A673 (cell line): ENCODE data around the gene PHF19. TPM values are rescaled to one million over a fixed set of nuclear protein-coding genes. Genes with fewer than 3 reads are reported as not detected.

Experiments
- BruUV-seq: library from RNA; stranded (reverse); fragments of 400-500 nt; replicated peaks from 2 replicates; lab custom pipeline; 2021; lab: Mats Ljungman, UMichigan
- CTCF ChIA-PET: fragments of 300-600 bp; sonication (Branson Sonifier 250); formaldehyde crosslinking; loops from one replicate; lab custom pipeline; 2022; ENCODE audit warnings: antibody characterized with exemption; lab: Charles Lee
- POLR2A ChIA-PET: fragments of 300-600 bp; sonication (Branson Sonifier 250); formaldehyde crosslinking; loops from one replicate; lab custom pipeline; 2022; ENCODE audit warnings: antibody characterized with exemption; ENCODE audit not compliant: low non-redundant PET; lab: Charles Lee
- DNase-seq: peaks from one replicate; pipeline ENCODE4 v3.0.0-alpha.2; 2015; ENCODE audit warnings: low spot score
- H3K27ac ChIP-seq: fragments of 200-600 bp; sonication (generic); 2 replicates; pipeline ENCODE4 v1.5.1; 2016; ENCODE audit warnings: mixed run types, low read depth, mild to moderate bottlenecking, mixed read lengths, antibody characterized with exemption, low read length; ENCODE audit not compliant: poor library complexity, severe bottlenecking
- H3K27me3 ChIP-seq: fragments of 200-600 bp; sonication (generic); replicated peaks from 2 replicates; pipeline ENCODE4 v1.6.1; 2017; ENCODE audit warnings: mixed run types, low read depth, mild to moderate bottlenecking, mixed read lengths, antibody characterized with exemption, low read length; ENCODE audit not compliant: insufficient read depth, poor library complexity
- H3K36me3 ChIP-seq: fragments of 200-600 bp; sonication (generic); 2 replicates; pipeline ENCODE4 v1.6.1; 2016; ENCODE audit warnings: mixed run types, mild to moderate bottlenecking, mixed read lengths, antibody characterized with exemption, low read length; ENCODE audit not compliant: insufficient read depth, poor library complexity, severe bottlenecking
- H3K4me1 ChIP-seq: fragments of 200-600 bp; sonication (generic); 2 replicates; pipeline ENCODE4 v1.6.1; 2017; ENCODE audit warnings: mixed run types, mild to moderate bottlenecking, mixed read lengths, antibody characterized with exemption, low read length; ENCODE audit not compliant: insufficient read depth, poor library complexity, severe bottlenecking
- H3K4me3 ChIP-seq: fragments of 200-600 bp; sonication (generic); 2 replicates; pipeline ENCODE4 v1.5.1; 2016; ENCODE audit warnings: low read depth, mixed run types, mild to moderate bottlenecking, mixed read lengths, low read length; ENCODE audit not compliant: poor library complexity, severe bottlenecking
- H3K9me3 ChIP-seq: fragments of 200-600 bp; sonication (generic); 2 replicates; pipeline ENCODE4 v1.6.1; 2016; ENCODE audit warnings: mixed run types, low read depth, mild to moderate bottlenecking, mixed read lengths, antibody characterized with exemption, low read length; ENCODE audit not compliant: poor library complexity, severe bottlenecking
- CTCF ChIP-seq: fragments of 300-800, 200-600 bp; sonication (generic); conservative IDR thresholded peaks from 2 replicates; pipeline ENCODE4 v1.5.1; 2017; ENCODE audit warnings: low read depth, mild to moderate bottlenecking, antibody characterized with exemption, low read length, moderate library complexity, mixed read lengths
- EZH2 ChIP-seq: fragments of 200-600 bp; sonication (generic); IDR thresholded peaks from 2 replicates; pipeline ENCODE4 v1.6.1; 2017; ENCODE audit warnings: borderline replicate concordance, low read depth, mild to moderate bottlenecking, mixed read lengths, antibody characterized with exemption, low read length; ENCODE audit not compliant: poor library complexity, severe bottlenecking
- intact Hi-C: fragments of 100-400 bp; cut with micrococcal nuclease; formaldehyde crosslinking; loops from one replicate; pipeline ENCODE4 v1.10.0; 2022; ENCODE audit not compliant: unreplicated experiment
- total RNA-seq: library from RNA; stranded (reverse); gene quantifications from 2 replicates; pipeline ENCODE4 v1.2.3, GENCODE V29; 2021

The PHF19 gene
- total RNA-seq, 1 experiment from 2014 or later, result 75.7 TPM

- Histone ChIP-seq H3K36me3 (no peaks in the 10 kb centered on the region), H3K4me1 (peaks cover 11% of the 10 kb centered on the region), H3K27me3 (no peaks in the 10 kb centered on the region), H3K9me3 (no peaks in the 10 kb centered on the region), H3K27ac (no peak overlapping the region), H3K4me3 (no peak overlapping the region)
- POLR2A ChIA-PET, result no interaction called here
- intact Hi-C loops, result no loop called here
- no peak for DNase-seq
- CTCF ChIA-PET, result interaction anchor here (0.6 kb wide), 1 partner anchor 24 kb away, joined by 4 read pairs; no protein-coding TSS in a partner anchor
- no TSS peak for BruUV-seq
- TF ChIP-seq EZH2, result no peak
- no peak for TF ChIP-seq CTCF
Observed at GRCh38 chr9:120924698-120925534, 47.9 kb upstream of the PHF19 start.

- DNase-seq, result no peak
- BruUV-seq, result no TSS peak
- ChIA-PET POLR2A (no interaction called here), CTCF (interaction anchor here (0.6 kb wide), 1 partner anchor 23 kb away, joined by 4 read pairs; no protein-coding TSS in a partner anchor)
- Histone ChIP-seq H3K36me3 (no peaks in the 10 kb centered on the region), H3K4me1 (peaks cover 7% of the 10 kb centered on the region), H3K27me3 (no peaks in the 10 kb centered on the region), H3K4me3 (no peak overlapping the region), H3K9me3 (no peaks in the 10 kb centered on the region), H3K27ac (no peak overlapping the region)
- TF ChIP-seq EZH2 (no peak), CTCF (no peak)
- intact Hi-C loops, result no loop called here
Observed at GRCh38 chr9:120923620-120924328, 46.8 kb upstream of the PHF19 start.

- TF ChIP-seq EZH2, result no peak
- TF ChIP-seq CTCF, result no peak
- ChIA-PET CTCF (no interaction called here), POLR2A (no interaction called here)
- no peaks in the 10 kb centered on the region for H3K9me3 ChIP-seq
- intact Hi-C loops, result no loop called here
- no peak overlapping the region for H3K27ac ChIP-seq
- no TSS peak for BruUV-seq
- H3K4me3 ChIP-seq, result no peak overlapping the region
- H3K27me3 ChIP-seq, result no peaks in the 10 kb centered on the region
- peaks cover 7% of the 10 kb centered on the region for H3K4me1 ChIP-seq
- H3K36me3 ChIP-seq, result no peaks in the 10 kb centered on the region
- no peak for DNase-seq
Observed at GRCh38 chr9:120922404-120923195, 45.6 kb upstream of the PHF19 start.
